Stimulated activated CD4-positive, alpha-beta T cell treated with anti-CD3 and anti-CD28 coated beads, Interleukin-2, amount 100 ng/mL, for 48 hours (primary cell): ENCODE results near the gene RSPH1.
"Not testable (repeated sequence)": the region's sequence is repeated elsewhere in the genome, so short reads cannot be mapped to it uniquely, and the experiment has no call there.

Experiments used
- DNase-seq, 2 donors: peaks; one replicate each; pipeline ENCODE4 v3.0.0-alpha.2; 2020

RSPH1 gene

DNA sequence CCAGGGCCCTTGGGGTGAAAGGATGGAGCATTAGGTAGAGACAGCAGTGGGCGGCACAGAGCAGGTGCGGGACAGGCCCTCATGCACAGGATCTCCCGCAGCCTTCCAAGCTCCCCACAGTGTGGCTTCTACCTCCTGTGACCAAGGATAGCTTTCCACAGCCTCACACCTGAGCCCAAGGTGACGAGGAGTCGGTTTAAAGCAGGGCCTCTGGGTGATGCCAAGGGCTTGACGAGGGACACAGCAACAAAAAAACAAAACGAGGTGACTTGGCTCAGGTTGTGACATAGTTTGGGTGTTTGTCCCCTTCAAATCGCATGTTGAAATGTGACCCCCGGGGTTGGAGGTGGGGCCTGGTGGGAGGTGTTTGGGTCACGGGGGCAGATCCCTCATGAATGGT lies 15.3 kb downstream of the RSPH1 start:
- no peak for DNase-seq

DNA sequence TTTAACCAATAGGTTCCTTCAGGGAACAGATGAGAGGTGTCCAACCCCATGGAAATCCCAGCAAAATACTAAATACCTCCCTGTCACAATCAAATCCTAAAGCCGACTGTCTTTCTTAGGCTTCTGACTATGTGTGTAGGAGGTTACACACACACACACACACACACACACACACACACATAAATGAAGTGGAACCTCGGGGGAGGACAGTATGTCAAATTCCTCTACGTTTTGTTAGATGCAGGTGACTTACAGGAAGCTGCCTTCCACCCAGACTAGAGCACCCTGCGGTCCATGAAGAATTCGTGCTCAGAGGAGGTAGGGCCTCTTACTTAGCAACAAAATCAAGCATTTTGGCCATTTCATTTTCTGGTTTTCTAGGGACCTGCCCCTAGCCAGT lies 16.4 kb downstream of the RSPH1 start:
- DNase-seq: no peak

DNA sequence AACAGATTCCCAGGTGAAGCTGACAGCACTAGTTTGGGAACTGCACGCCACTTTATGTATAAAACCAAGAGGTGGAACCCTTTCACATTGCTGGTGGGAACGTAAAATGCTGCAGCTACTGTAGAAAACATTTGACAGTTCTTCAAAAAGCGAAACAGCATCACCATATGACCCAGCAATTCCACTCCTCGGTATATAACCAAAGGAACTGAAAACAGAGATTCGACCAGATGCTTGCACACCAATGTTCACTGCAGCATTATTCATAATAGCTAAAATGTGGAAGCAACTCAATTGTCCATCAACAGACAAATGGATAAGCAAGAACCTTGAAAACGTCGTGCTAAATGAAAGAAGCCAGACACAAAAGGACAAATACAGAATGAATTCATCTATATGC lies 17.5 kb downstream of the RSPH1 start:
- no peak for DNase-seq

DNA sequence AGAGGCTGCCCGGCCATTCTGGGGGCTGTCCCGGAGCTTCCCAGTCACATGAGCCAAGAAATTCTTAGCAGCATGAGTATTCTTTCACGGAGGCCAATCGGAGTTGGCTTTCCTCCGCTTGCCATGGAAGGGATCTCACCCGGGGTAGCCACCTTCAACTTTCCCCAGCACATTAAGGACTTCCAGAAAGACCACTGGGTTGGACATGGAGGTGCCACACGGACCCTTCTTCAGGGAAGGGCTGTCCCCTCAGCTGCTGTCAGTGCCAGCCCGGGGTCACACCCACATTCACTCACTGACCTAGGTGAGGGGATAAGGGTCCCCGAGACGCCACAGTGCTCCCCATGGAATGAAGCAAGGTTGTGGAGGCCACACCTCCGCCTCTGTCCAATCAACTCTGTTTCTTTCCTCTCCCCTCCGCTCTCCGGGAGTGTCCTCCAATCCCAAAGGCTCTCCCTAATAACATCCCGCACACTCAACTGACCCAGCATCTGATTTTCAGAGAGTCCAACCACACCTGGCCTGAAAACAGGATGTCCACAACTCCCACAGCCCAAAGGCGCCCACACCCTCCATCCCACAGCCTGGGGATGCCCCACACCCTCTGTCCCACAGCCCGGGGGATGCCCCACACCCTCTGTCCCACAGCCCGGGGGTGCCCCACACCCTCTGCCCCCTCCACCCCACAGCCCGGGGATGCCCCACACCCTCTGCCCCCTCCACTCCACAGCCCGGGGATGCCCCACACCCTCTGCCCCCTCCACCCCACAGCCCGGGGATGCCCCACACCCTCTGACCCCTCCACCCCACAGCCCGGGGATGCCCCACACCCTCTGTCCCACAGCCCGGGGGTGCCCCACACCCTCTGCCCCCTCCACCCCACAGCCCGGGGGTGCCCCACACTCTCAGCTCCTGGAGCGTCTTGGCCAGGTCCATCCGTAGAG lies 19.4 kb downstream of the RSPH1 start:
- no peak for DNase-seq

DNA sequence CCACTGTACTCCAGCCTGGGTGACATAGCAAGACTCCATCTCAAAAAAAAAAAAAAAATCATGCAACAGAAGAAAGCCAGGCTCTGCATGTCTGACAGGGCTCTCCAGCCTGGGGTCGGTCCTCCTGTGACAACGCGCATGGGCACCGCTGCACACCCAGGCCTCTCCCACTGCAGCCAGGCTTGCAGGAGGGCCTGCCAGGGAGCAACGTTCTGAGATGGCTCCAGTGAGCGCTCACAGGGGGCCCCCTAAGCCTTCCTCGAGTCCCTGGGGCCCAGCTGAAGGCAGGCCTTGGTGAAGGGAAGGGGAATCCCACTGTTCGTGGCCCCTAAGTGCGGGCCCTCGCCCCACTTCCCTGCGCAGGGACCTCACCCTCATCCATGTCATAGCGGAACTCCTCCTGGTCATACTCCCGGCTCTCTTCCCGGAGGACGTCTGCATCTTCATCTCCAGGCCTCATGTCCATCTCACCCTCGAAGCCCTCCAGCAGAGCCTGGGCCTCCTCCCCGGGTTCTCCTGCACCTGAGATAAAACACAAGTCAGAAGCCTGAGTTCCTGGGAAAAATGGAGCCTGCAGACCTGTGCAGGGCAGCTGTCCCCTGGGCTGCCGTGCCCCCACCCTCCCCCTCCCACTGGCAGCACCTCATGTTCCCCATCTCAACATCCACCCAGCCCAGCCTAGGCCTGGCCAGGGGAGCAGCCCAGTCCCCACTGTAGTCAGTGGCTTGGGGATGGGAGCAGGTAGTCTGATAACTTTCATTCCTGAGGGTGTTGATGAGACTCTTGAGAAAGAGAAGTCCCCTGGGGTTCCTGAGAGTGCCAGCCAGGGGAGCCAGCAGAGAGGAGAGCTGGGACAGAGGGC lies 20.3 kb downstream of the RSPH1 start:
- no peak for DNase-seq

DNA sequence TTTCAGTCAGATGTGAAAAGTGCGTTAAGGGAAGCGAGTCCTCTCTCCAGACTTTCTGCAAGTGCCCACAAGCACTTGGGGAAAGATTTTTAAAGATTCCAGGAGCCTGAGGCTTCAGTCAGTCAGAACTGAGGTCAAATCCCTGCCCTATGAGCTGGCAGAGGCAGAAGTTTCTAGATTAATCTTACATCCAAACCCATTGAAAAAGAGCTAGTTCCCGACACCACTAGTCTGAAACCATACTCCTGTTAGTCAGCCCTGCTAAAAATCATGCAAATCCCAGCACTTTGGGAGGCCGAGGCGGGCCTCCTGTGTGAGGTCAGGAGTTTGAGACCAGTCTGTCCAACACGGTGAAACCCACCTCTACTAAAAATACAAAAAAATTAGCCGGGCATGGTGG lies 21.0 kb downstream of the RSPH1 start:
- no peak for DNase-seq

DNA sequence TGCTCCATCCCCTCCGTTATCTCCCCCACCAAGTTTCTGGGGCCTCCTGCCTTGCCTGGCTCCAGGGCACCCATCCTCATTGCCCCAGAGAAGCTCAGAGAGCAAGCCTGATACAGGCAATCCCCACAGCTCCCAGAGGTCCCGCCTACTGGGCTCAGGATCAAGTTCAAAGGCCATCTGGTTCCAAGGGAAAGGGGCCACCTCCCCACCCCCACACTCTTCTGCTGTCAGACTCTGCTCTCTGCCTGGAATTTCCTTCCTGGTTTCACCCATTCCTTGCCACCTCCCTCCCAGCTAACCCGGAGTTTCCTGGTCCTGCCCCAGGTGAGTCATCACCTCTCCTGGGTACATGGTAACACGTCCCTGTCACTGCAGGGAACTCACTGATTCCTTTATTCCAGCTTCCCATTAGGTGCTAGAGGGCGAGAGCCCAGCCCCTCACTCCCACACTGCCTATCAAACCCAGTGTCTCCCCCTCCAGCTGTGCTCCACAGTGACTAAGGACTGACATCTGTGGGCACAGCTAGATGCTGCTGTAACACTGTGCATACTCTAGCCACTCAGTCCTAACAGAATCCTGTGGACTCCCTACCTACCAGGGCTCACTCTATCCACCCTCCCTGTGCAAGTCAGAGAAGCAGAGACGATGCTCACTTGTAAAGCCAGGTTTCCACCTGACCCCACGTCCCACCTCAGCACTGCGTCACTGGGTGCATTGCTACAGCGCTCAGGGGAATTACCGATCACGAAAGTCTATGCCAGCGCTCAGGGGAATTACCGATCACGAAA lies 21.8 kb downstream of the RSPH1 start:
- no peak for DNase-seq

DNA sequence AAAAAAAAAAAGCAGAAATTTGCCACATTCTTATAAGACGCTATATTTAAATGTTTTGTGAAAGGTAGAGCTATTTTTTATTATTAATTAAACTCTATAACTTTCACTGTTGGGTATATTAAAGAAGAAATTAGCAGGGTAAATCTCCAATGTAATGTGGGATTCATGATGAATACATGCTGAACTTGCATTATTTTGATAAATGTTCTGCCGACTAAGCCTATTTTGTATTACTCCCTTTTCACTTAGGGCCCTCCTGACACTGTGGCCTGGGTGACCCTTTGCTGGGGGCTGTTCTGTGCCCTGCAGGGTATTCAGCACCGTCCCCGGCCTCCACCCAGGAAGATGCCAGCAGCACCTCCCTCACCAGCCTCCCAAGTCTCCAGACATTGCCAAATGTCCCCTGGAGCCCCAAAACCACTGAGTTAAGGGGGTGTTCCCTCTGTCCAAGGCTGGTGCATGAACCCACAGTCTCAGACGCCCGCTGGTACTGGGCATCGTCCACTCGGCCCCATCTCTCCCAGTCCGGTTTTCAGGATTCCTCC lies 22.5 kb downstream of the RSPH1 start:
- no peak for DNase-seq

DNA sequence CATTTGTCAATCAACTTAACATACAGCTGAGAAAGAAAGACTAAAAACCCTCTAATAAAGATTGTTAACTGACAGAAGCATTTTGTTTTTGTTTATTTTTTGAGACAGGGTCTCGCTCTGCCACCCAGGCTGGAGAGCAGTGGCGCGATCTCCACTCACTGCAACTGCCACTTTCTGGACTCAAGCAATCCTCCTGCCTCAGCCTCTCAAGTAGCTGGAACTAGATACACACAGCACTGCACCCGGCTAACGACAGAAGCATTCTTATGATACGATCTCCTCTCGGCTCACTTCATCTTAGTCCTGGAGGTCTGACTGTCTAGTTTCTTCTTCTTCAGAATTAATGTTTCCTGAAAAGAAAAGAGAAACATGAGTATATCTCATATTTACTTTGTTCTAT lies 23.5 kb downstream of the RSPH1 start:
- no peak for DNase-seq

DNA sequence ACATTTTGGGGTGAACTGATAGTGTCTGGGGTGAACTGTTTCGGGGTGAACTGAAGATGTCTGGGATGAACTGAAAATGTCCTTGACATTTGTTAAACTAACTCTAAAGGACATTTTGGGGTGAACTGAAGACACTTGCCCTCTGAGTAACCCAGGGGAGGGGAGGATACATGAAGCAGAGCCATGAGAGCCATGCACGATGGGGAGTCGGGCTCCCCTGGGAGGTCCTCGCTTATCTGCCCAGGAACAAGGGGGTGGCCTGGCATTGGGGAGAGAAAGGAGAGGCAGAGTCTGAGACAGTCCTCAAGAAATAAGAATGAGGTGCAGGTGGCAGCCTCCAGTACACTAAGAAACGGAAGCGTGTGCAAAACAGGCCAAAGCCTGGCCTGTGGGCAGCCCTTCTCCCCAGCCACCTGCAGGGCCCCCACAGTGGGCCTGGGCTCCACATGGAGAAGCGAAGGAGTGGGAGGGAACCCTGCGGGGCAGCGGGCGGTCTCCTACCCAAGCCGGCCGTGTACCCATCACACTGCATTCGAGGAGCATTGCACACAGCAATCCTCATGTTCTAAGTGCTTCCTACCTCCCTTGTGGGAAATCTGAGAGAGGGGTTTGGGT lies 24.2 kb downstream of the RSPH1 start:
- DNase-seq: no peak

DNA sequence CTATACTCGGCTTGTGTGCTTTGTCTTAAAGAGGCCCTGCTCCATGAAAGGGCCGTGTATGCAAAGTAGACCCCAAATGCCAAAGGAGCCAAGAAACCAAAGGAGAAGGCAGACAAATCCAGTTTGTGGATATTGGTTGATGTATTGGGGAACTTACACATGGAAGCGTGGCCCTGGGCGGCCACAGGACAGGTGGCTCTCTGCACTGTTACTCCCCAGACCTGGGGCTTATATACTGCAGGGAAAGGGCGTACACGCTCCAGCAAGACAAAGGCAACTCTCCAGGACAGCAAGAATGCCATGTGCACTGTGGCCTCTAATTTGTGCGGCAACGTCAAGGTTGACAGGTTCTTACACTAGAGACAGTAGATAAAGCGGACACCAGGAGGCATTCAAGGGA lies 24.8 kb downstream of the RSPH1 start:
- no peak for DNase-seq

DNA sequence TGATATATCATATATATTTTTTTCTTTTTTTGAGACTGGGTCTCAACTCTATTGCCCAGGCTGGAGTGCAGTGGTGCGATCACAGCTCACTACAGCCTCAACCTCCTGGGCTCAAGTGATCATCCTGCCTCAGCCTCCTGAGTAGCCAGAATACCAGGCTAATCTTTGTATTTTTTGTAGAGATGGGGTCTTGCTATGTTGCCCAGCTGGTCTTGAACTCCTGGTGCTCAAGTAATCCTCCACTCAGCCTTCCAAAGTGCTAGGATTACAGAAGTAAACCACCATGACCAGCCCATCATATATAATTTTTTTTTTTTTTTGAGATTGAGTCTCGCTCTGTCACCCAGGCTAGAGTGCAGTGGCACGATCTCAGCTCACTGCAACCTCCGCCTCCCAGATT lies 26.3 kb downstream of the RSPH1 start:
- DNase-seq: not testable (repeated sequence)

DNA sequence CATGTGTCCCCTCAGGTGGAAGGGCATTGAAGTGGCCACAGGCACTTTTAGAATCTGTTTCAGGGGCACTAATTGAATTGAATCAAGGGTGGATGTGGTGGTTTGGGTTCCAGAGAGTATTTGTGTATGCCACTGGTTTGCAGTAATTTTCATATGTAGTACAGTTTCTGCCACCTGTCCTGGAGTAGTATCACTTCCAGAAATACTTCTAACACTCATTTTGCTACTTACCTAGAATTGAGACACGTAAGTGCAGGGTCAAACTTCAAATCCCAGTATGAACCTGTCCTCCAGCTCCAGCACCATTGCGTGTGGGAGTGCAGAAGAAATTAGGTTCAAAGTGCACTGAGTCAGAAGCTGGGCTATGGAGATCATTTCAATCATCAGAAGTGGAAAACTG lies 26.8 kb downstream of the RSPH1 start:
- DNase-seq: no peak

DNA sequence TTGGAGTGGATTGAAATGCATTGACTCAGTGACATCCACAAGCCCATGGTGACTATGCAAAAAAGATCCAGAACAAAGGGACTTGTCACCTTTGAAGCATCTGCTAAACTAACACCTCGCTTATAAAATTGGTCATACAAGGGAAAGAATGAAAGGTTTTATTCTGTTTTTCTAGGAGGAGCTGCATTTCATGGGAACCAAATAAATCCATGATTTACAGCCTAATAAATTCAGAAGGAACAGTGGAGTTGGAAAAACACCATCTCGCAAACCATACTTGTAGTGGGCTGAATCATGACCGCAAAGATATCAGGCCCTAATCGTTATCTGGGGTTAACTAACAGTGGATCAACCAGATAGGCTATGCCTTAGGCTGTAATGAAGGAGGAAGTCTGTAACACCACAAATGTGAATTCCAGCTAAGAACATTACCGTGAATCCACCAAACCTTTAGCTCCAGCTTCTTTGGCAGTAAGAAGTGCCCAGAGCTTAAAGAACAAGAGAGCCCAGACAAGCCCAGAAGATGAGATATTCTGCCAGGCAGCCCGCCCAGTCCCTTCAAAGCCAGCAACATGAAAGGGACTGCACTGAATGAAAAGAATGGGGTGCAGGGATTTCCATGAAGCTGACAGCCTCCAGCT lies 27.4 kb downstream of the RSPH1 start:
- DNase-seq: no peak

DNA sequence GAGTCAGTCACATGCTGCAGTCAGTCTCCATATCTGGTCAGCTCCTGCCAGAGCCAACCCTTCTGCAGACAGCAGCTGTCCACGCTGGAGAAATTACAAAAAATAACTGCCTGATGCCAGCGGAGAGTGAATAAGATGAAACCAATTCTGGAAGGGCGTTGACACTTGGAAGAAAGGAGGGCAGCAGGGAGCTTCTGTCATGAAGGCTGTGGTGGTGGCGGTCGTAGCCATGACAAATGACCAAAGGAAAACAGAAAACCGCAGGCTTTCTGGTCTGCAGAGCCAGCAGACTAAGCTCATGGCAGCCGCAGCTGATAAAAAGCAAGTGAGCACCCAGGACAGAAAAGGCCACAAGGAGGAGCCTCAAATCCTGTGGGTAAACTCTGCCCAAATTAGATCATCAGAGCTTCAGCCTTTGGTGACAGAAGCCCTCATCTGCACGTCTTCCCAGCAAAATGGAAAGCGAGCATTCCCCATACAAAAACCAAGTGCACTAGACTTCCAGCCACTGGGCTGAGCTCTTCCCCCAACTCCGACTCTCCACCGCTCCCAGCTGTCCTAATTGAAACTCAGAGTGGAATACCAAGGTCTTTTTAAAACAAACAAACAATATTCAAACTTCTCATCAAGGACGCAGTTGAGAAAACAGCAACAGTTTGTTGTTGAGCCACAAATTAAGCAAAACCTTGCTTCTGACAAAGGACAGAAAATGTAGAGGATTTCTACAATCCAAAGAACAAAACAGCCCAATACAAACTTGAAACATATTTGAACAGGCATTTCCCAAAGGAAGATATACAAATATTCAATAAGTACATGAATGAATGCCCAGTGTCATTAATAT lies 28.7 kb downstream of the RSPH1 start:
- DNase-seq: no peak

DNA sequence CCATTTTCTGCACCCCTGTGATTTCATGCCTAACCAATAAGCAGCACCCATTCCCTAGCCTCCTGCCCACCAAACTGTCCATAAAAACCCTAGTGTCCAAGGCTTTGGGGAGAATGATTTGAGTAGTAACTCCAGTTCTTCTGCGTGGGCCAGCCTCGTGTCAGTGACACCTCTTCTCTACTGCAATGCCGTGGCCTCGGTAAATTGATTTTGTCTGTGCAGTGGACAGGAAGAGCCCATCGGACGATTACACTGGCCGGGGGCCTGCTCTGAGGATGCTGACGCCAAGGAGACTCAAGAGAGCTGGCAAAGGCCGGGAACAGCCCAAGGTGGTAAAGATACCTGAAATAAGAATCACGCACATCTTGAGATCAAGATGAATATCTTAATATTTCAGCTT lies 29.3 kb downstream of the RSPH1 start:
- DNase-seq: no peak

DNA sequence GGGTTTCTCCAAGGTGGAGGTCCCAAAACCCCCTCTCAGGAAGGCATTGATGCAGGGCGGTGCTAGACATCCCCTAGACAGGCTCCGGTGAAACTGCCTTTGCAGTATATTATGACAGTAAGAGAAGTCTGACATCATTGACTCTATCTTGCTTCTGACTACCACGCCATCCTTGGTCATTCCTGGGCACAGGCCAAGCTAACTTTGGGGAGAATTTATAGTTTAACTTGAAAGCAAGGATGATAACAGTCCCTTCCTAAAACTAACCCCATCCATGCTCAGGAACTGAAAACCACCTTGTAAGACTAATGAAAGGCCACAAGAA lies 30.3 kb downstream of the RSPH1 start:
- DNase-seq: no peak

DNA sequence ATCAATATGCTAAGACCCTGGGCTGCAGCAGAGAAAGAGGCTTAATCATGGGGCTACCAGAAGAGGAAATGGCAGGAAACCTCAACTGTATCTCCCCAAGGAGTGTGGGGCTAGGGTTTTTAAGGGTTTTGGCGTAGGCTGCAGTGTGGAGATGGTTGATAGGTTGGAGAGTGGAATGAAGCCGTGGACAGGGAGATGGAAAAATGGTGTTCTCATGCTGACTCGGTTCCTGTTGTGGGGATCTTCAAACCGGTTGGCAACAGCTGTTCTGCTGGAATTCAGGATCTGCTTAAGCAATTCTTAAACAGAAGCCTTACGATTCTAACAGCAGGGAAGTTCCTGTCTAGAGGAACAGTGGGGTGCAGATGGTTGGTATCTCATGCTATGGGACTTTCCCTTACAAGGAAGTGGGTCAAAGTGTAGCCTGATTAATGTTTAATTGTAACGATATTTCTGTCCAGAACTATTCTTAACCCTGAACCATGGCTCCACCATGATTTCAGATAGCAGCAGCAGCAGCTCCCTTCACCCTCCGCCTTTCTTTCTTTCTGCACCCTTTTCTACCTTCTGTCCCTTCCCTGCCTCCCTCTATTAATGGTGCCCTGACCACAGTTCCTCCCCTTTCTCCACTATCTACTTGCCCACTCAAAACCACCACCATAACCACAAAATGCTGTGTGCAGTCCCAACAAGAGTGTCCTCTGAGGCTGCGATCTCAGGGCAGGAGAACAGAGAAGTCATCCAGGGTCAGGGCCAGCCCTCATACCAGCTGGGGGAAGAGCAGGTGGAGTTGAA lies 30.8 kb downstream of the RSPH1 start:
- no peak for DNase-seq

DNA sequence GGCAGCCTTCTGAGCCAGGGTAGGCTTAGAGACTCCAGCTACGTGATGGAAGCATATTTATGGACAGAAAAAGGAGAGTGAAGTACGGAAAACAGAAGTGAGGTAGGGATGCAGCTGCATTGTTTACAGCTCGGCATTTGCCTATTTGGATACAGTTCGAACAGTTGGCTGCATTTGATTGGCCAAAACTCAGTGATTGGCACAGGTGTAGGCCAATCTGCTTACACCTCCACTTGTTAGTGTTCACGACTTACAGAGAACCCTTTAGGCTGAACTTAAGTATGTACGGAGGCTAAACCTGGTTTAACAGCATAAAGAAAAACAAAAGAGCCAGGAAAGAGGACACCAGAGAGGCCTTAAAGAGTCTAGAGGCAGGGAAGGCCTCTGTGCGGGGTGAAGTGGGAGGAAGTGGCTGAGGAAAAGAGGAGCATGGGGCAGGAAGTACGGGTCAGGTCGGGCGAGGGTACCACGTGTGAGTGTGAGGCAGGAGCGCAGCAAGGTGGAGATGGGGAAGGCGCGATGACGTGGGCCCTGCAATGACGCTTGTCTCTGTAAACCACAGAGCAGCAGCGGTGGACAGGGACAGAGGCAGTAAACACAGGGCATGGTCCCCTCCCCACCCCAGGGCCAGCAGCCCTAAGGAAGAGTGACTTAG lies 32.0 kb downstream of the RSPH1 start:
- peak; percentile 55 to 66 for DNase-seq
